ENCODE data around the gene LUZP1.

GRCh38 chr1:23135268-23135667 is 33.4 kb downstream of the LUZP1 start:
- TF ChIP-seq CTCF (IDR thresholded peaks at IDR 0.05) (no peak), POLR2A (IDR thresholded peaks at IDR 0.05) (no peak)
